Colonic mucosa (tissue), 4 donors: ENCODE measurements around the gene MSANTD2. TPM values are rescaled to one million over a fixed set of nuclear protein-coding genes. Genes with fewer than 3 reads are reported as not detected.
"Not testable (repeated sequence)": the region's sequence is repeated elsewhere in the genome, so short reads cannot be mapped to it uniquely, and the experiment has no call there.

ENCODE experiments used
- DNase-seq: peaks from one replicate; pipeline ENCODE4 v3.0.0-alpha.2; 2020
- H3K27ac ChIP-seq: fragments of 200-600 bp; one replicate; pipeline ENCODE4 v1.8.0; 2021
- H3K27me3 ChIP-seq: fragments of 200-600 bp; one replicate; pipeline ENCODE4 v1.8.0; 2021
- H3K36me3 ChIP-seq: fragments of 200-600 bp; one replicate; pipeline ENCODE4 v1.8.0; 2021
- H3K4me1 ChIP-seq: fragments of 200-600 bp; one replicate; pipeline ENCODE4 v1.8.0; 2021; ENCODE audit warnings: mild to moderate bottlenecking
- H3K4me3 ChIP-seq: fragments of 200-600 bp; one replicate; pipeline ENCODE4 v1.8.0; 2021
- H3K9ac ChIP-seq, 2 donors: one replicate each; pipeline ENCODE4 v1.7.0; 2013; ENCODE audit warnings: control low read depth in 2 of 2, low read depth in 2 of 2, low read length in 2 of 2
- H3K9me3 ChIP-seq: fragments of 200-600 bp; one replicate; pipeline ENCODE4 v1.8.0; 2021
- CTCF ChIP-seq: fragments of 200-600 bp; IDR thresholded peaks from one replicate; pipeline ENCODE4 v1.8.0; 2022; ENCODE audit warnings: antibody characterized with exemption, mild to moderate bottlenecking
- intact Hi-C: fragments of 100-400 bp; cut with DNase I; formaldehyde crosslinking; loops from one replicate; pipeline ENCODE4 v1.14.1; 2022
- total RNA-seq, 2 donors: library from RNA; stranded (reverse); fragmentation: NEBNext Ultra II Directional in 1 of 2; extraction: Animal tissue kit (Norgen Biotek cat#: 25700) in 1 of 2; gene quantifications; one replicate each; pipeline ENCODE4 v1.2.1, GENCODE V29; 2021
- donor health status: healthy.
- donor health status: DM: no; HTN: no; CAD: no.
- donor health status: DM: no; HTN: no; CAD: no.

Gene MSANTD2
- total RNA-seq, 2 donors from 2014 or later: 7.0 to 12.7 TPM

GRCh38 chr11:124776865-124777645, 23.2 kb downstream of the MSANTD2 start:
- TF ChIP-seq CTCF: no peak
- Histone ChIP-seq H3K27me3 (no peaks in the 10 kb centered on the region), H3K4me1 (no peaks in the 10 kb centered on the region), H3K36me3 (no peaks in the 10 kb centered on the region), H3K27ac (no peak overlapping the region), H3K9ac (no peak overlapping the region), H3K4me3 (no peak overlapping the region), H3K9me3 (no peaks in the 10 kb centered on the region)
- DNase-seq: no peak
- intact Hi-C loops: no loop called here

- H3K9ac ChIP-seq, H3K9me3 ChIP-seq, H3K36me3 ChIP-seq, H3K4me1 ChIP-seq, H3K27ac ChIP-seq, H3K4me3 ChIP-seq, DNase-seq, H3K27me3 ChIP-seq, intact Hi-C loops: not testable (repeated sequence)
These were observed 29.2 kb downstream of the MSANTD2 start for GRCh38 chr11:124770959-124771358.

GRCh38 chr11:124769806-124770774, 30.1 kb downstream of the MSANTD2 start:
- Histone ChIP-seq H3K36me3 (no peaks in the 10 kb centered on the region), H3K27ac (peak overlapping the region; percentile 13), H3K27me3 (no peaks in the 10 kb centered on the region), H3K9me3 (no peaks in the 10 kb centered on the region), H3K4me1 (no peaks in the 10 kb centered on the region), H3K4me3 (no peak overlapping the region), H3K9ac (no peak overlapping the region)
- no peak for DNase-seq
- no peak for TF ChIP-seq CTCF
- intact Hi-C loops: loop anchor here (10.0 kb wide), 1 partner anchor 65 kb away; no protein-coding TSS in a partner anchor

DNA sequence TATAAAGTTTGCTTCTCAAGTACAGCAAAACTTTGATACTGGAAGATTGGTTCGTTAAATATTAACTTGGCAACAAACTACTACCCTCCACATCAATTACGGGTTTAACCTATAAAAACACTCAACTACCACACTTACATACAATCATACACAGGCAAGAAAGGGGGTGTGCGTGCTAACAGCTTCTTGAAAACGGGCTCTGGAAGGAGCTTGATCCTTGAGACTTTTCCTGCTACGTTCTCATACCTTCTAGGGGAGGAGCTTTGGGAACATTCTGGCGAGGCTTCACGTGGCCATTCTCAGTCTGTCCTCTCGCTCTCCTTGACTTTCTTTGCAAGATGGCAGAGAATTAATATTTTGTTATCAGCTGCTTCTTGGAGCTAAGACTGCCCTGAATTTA, 31.3 kb downstream of the MSANTD2 start:
- peak; percentile 74 for DNase-seq
- intact Hi-C loops: loop anchor here (10.0 kb wide), 1 partner anchor 66 kb away; no protein-coding TSS in a partner anchor
- Histone ChIP-seq H3K9me3 (no peaks in the 10 kb centered on the region), H3K4me3 (no peak overlapping the region), H3K27me3 (no peaks in the 10 kb centered on the region), H3K4me1 (no peaks in the 10 kb centered on the region), H3K27ac (peak overlapping the region; percentile 13), H3K9ac (peak overlapping the region in 1 of 2 donors; percentile 43), H3K36me3 (no peaks in the 10 kb centered on the region)
- TF ChIP-seq CTCF: no peak

DNA sequence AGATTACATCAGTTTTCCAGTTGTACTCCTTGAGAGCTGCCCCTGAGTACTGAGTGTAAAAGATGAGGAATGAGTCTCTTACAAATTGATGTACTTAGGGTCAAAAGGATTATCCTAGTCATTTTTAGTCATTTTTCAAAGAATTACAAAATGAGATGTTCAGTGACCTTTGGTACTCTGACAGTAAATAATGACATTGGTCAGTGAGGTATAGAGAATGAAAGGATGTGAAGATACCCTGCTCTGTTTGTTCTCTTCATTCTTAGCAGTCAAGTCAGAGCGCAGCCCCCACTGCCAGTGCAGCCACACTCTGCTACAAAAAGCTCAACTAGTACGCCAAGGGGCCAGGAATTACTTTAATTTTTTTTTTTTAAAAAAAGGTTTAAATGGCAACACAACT, 34.0 kb downstream of the MSANTD2 start:
- no peak for TF ChIP-seq CTCF
- no peak overlapping the region for H3K27ac ChIP-seq
- no peak overlapping the region for H3K4me3 ChIP-seq
- no peaks in the 10 kb centered on the region for H3K27me3 ChIP-seq
- DNase-seq: no peak
- H3K4me1 ChIP-seq: no peaks in the 10 kb centered on the region
- intact Hi-C loops: loop anchor here (10.0 kb wide), 1 partner anchor 69 kb away; no protein-coding TSS in a partner anchor
- H3K9me3 ChIP-seq: no peaks in the 10 kb centered on the region
- no peak overlapping the region for H3K9ac ChIP-seq
- no peaks in the 10 kb centered on the region for H3K36me3 ChIP-seq
